WTC11 (cell line): Measurements from ENCODE around the gene FSTL1. TPM values are rescaled to one million over a fixed set of nuclear protein-coding genes. Genes with fewer than 3 reads are reported as not detected.
"Not testable (repeated sequence)": the region's sequence is repeated elsewhere in the genome, so short reads cannot be mapped to it uniquely, and the experiment has no call there.

ENCODE experiments used
- ATAC-seq: fragments of 200-7000 bp; cut with Tn5 transposase; 2 replicates; pipeline ENCODE4 v1.10.0; 2021; ENCODE audit warnings: mild to moderate bottlenecking, moderate library complexity
- CTCF ChIA-PET: fragments of 300-600 bp; sonication (Branson Sonifier 250); formaldehyde crosslinking; loops from one replicate; lab custom pipeline; 2021; ENCODE audit warnings: antibody characterized with exemption; lab: Charles Lee
- POLR2A ChIA-PET: fragments of 350-600 bp; sonication (Branson Sonifier 250); formaldehyde crosslinking; loops from one replicate; lab custom pipeline; 2021; ENCODE audit warnings: antibody characterized with exemption; lab: Charles Lee
- DNase-seq: peaks from one replicate; pipeline ENCODE4 v3.0.0; 2021; ENCODE audit warnings: low spot score
- H3K27ac Mint-ChIP-seq: 2 replicates; pipeline ENCODE4 v1.8.0; 2021; ENCODE audit warnings: mixed read lengths
- H3K27me3 Mint-ChIP-seq: 2 replicates; pipeline ENCODE4 v1.8.0; 2021; ENCODE audit warnings: low read depth, mild to moderate bottlenecking, moderate library complexity, mixed read lengths
- H3K36me3 Mint-ChIP-seq: 2 replicates; pipeline ENCODE4 v1.8.0; 2021; ENCODE audit warnings: mixed read lengths
- H3K4me1 Mint-ChIP-seq: 2 replicates; pipeline ENCODE4 v1.8.0; 2022; ENCODE audit warnings: mixed read lengths
- H3K4me3 Mint-ChIP-seq: 2 replicates; pipeline ENCODE4 v1.8.0; 2021; ENCODE audit warnings: mild to moderate bottlenecking, moderate library complexity, mixed read lengths
- H3K9me3 Mint-ChIP-seq: 2 replicates; pipeline ENCODE4 v1.8.0; 2021; ENCODE audit warnings: mixed read lengths
- GTF2I ChIP-seq: fragments of 250-450 bp; sonication (Bioruptor Pico); conservative IDR thresholded peaks from 2 replicates; pipeline ENCODE4 v1.4.0; 2021; ENCODE audit warnings: mild to moderate bottlenecking
- SMAD4 ChIP-seq: sonication (generic); formaldehyde crosslinking; IDR thresholded peaks from 2 replicates; pipeline ENCODE4 v1.8.0; 2022; ENCODE audit warnings: mild to moderate bottlenecking, missing genetic modification reagents
- SOX15 ChIP-seq: fragments of 250-450 bp; sonication (Bioruptor Pico); IDR thresholded peaks from 2 replicates; pipeline ENCODE4 v1.9.0; 2021; ENCODE audit warnings: mild to moderate bottlenecking
- TCF7 ChIP-seq: sonication (generic); formaldehyde crosslinking; IDR thresholded peaks from 2 replicates; pipeline ENCODE4 v1.8.0; 2022; ENCODE audit warnings: mild to moderate bottlenecking, low read depth, missing genetic modification reagents, moderate library complexity
- TEAD1 ChIP-seq: sonication (generic); formaldehyde crosslinking; IDR thresholded peaks from 2 replicates; pipeline ENCODE4 v1.8.0; 2022; ENCODE audit warnings: mild to moderate bottlenecking, missing genetic modification reagents
- ZNF121 ChIP-seq: sonication (generic); formaldehyde crosslinking; IDR thresholded peaks from 2 replicates; pipeline ENCODE4 v1.8.0; 2023; ENCODE audit warnings: missing genetic modification reagents
- ZNF263 ChIP-seq: sonication (generic); formaldehyde crosslinking; IDR thresholded peaks from 2 replicates; pipeline ENCODE4 v1.8.1; 2022; ENCODE audit warnings: low read depth, mild to moderate bottlenecking, moderate library complexity, missing genetic modification reagents
- ZNF396 ChIP-seq: fragments of 250-450 bp; sonication (Bioruptor Pico); IDR thresholded peaks from 2 replicates; pipeline ENCODE4 v1.8.0; 2021; ENCODE audit warnings: mild to moderate bottlenecking, moderate library complexity, borderline replicate concordance
- total RNA-seq: library from RNA; stranded (reverse); gene quantifications from 3 replicates; pipeline ENCODE4 v1.2.3, GENCODE V29; 2021
- TF ChIP-seq, protein P1 (sequence below): fragments of 250-450 bp; sonication (Bioruptor Pico); IDR thresholded peaks from 2 replicates; pipeline ENCODE4 v1.9.0; 2021; ENCODE audit warnings: mild to moderate bottlenecking, borderline replicate concordance
- TF ChIP-seq, protein P2 (sequence below): sonication (generic); formaldehyde crosslinking; IDR thresholded peaks from 2 replicates; pipeline ENCODE4 v1.8.0; 2022; ENCODE audit warnings: mild to moderate bottlenecking, missing genetic modification reagents
- TF ChIP-seq, protein P3 (sequence below): sonication (generic); formaldehyde crosslinking; IDR thresholded peaks from 2 replicates; pipeline ENCODE4 v1.8.1; 2023; ENCODE audit warnings: mild to moderate bottlenecking, missing genetic modification reagents, moderate library complexity
- TF ChIP-seq, protein P4 (sequence below): sonication (generic); formaldehyde crosslinking; conservative IDR thresholded peaks from 2 replicates; pipeline ENCODE4 v1.8.1; 2022; ENCODE audit warnings: mild to moderate bottlenecking, missing genetic modification reagents

The FSTL1 gene
- total RNA-seq, 1 experiment from 2014 or later: 271 TPM

DNA sequence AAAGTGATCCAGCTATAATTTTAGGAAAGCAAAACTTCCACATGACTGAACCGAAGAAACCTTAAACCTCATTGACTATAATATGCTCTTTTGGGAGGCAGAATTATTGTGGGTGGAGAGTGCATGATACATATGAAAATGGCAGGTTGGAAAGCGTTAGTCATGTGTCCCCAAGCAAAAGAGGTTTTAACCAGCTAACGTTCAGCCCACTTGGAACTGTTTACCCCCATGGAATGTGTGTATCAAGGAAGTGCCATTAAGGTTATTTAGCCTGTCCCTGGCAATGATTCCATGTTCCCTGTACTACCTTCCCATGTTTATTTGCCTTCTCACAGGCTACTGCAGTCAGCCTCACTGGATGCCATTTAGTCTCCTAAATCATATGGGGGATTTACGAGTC lies 57.5 kb downstream of the FSTL1 start (continued):
- TF ChIP-seq, protein P1, sequence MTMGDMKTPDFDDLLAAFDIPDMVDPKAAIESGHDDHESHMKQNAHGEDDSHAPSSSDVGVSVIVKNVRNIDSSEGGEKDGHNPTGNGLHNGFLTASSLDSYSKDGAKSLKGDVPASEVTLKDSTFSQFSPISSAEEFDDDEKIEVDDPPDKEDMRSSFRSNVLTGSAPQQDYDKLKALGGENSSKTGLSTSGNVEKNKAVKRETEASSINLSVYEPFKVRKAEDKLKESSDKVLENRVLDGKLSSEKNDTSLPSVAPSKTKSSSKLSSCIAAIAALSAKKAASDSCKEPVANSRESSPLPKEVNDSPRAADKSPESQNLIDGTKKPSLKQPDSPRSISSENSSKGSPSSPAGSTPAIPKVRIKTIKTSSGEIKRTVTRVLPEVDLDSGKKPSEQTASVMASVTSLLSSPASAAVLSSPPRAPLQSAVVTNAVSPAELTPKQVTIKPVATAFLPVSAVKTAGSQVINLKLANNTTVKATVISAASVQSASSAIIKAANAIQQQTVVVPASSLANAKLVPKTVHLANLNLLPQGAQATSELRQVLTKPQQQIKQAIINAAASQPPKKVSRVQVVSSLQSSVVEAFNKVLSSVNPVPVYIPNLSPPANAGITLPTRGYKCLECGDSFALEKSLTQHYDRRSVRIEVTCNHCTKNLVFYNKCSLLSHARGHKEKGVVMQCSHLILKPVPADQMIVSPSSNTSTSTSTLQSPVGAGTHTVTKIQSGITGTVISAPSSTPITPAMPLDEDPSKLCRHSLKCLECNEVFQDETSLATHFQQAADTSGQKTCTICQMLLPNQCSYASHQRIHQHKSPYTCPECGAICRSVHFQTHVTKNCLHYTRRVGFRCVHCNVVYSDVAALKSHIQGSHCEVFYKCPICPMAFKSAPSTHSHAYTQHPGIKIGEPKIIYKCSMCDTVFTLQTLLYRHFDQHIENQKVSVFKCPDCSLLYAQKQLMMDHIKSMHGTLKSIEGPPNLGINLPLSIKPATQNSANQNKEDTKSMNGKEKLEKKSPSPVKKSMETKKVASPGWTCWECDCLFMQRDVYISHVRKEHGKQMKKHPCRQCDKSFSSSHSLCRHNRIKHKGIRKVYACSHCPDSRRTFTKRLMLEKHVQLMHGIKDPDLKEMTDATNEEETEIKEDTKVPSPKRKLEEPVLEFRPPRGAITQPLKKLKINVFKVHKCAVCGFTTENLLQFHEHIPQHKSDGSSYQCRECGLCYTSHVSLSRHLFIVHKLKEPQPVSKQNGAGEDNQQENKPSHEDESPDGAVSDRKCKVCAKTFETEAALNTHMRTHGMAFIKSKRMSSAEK (CRISPR knock-in tag): no peak
- TF ChIP-seq TEAD1 (CRISPR knock-in tag) (no peak), GTF2I (CRISPR knock-in tag) (no peak), SOX15 (CRISPR knock-in tag) (no peak), ZNF263 (CRISPR knock-in tag) (no peak)
- TF ChIP-seq, protein P2, sequence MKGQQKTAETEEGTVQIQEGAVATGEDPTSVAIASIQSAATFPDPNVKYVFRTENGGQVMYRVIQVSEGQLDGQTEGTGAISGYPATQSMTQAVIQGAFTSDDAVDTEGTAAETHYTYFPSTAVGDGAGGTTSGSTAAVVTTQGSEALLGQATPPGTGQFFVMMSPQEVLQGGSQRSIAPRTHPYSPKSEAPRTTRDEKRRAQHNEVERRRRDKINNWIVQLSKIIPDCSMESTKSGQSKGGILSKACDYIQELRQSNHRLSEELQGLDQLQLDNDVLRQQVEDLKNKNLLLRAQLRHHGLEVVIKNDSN: no peak
- TF ChIP-seq, protein P3, sequence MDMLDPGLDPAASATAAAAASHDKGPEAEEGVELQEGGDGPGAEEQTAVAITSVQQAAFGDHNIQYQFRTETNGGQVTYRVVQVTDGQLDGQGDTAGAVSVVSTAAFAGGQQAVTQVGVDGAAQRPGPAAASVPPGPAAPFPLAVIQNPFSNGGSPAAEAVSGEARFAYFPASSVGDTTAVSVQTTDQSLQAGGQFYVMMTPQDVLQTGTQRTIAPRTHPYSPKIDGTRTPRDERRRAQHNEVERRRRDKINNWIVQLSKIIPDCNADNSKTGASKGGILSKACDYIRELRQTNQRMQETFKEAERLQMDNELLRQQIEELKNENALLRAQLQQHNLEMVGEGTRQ (CRISPR knock-in tag): no peak
- TF ChIP-seq, protein P4, sequence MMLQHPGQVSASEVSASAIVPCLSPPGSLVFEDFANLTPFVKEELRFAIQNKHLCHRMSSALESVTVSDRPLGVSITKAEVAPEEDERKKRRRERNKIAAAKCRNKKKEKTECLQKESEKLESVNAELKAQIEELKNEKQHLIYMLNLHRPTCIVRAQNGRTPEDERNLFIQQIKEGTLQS (CRISPR knock-in tag): no peak

DNA sequence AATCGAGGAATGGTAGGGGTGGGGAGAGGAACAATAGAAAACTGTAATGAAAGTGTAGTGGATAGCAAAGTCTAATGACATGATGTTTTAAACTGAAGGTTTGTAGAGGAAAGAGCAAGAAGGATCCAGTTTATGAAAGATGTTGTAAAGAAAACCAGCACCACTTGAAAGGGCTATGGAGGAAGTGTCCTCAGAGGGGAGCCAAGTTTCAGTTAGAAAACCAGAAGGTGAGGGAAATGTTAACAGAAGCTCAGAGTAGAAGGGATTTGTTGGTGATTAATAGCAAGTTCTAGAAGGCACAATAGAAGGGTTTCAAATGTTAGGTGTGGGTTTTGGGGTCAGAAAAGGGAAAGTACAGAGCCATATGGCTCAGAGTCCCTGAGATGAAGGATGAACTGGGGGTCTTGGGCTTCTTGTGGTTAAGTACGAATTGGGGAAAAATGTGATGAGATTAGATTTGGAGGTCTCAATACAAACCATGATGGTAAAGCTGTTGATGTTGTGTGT lies 67.8 kb downstream of the FSTL1 start:
- ATAC-seq (no peak), DNase-seq (no peak)
- Mint-ChIP-seq H3K27ac (no peak overlapping the region), H3K9me3 (peaks cover 23% of the 10 kb centered on the region), H3K4me1 (peaks cover 3% of the 10 kb centered on the region; the same call in 1 of the 2 replicates), H3K36me3 (peaks cover 21% of the 10 kb centered on the region), H3K27me3 (peaks cover 7% of the 10 kb centered on the region; the same call in 1 of the 2 replicates), H3K4me3 (no peak overlapping the region)
- POLR2A ChIA-PET: no interaction called here
- TF ChIP-seq ZNF396 (CRISPR knock-in tag): no peak
- TF ChIP-seq, all 79 proteins: peak for 0
- CTCF ChIA-PET: interaction anchor here (0.5 kb wide), 1 partner anchor 475 kb away, joined by 3 read pairs; no protein-coding TSS in a partner anchor

DNA sequence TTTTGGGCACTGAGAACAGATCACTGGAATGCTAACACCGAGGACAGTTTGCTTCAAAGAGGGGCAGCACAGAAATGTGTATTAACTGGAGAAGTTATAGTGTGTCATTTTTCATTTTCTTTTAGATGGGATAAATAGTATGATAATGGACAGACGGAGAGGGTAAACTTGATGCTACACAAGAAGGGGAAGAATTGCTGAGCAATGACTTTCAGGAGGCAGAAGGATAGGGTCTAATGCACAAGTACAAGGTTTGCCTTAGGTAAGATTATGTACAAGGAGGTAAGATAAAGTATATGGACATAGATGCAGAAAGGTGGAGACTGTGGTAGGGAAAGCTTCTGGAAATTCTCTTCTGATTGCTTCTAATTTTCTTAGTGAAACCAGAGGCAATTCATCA lies 69.3 kb downstream of the FSTL1 start:
- ChIA-PET CTCF (no interaction called here), POLR2A (no interaction called here)
- Mint-ChIP-seq H3K4me3 (no peak overlapping the region), H3K4me1 (peaks cover 3% of the 10 kb centered on the region; the same call in 1 of the 2 replicates), H3K9me3 (peaks cover 23% of the 10 kb centered on the region), H3K27me3 (peaks cover 7% of the 10 kb centered on the region; the same call in 1 of the 2 replicates)
- DNase-seq (no peak), ATAC-seq (no peak)
- no peak for TF ChIP-seq SOX15 (CRISPR knock-in tag)
- no peak for TF ChIP-seq ZNF396 (CRISPR knock-in tag)
- TF ChIP-seq, all 79 proteins: peak for 0
- peaks cover 21% of the 10 kb centered on the region for H3K36me3 Mint-ChIP-seq
- H3K27ac Mint-ChIP-seq: no peak overlapping the region

DNA sequence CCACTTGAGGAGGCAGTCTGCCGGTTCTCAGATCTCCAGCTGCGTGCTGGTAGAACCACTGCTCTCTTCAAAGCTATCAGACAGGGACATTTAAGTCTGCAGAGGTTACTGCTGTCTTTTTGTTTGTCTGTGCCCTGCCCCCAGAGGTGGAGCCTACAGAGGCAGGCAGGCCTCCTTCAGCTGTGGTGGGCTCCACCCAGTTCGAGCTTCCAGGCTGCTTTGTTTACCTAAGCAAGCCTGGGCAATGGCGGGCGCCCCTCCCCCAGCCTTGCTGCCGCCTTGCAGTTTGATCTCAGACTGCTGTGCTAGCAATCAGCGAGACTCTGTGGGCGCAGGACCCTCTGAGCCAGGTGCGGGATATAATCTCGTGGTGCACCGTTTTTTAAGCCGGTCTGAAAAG lies 72.8 kb downstream of the FSTL1 start:
- H3K4me1 Mint-ChIP-seq, H3K27me3 Mint-ChIP-seq, H3K4me3 Mint-ChIP-seq, DNase-seq, H3K27ac Mint-ChIP-seq, POLR2A ChIA-PET, ATAC-seq: not testable (repeated sequence)
- CTCF ChIA-PET: interaction anchor here (1.4 kb wide), 1 partner anchor 39 kb away, joined by 4 read pairs; no protein-coding TSS in a partner anchor
- Mint-ChIP-seq H3K9me3 (peaks cover 16% of the 10 kb centered on the region), H3K36me3 (peaks cover 16% of the 10 kb centered on the region)

DNA sequence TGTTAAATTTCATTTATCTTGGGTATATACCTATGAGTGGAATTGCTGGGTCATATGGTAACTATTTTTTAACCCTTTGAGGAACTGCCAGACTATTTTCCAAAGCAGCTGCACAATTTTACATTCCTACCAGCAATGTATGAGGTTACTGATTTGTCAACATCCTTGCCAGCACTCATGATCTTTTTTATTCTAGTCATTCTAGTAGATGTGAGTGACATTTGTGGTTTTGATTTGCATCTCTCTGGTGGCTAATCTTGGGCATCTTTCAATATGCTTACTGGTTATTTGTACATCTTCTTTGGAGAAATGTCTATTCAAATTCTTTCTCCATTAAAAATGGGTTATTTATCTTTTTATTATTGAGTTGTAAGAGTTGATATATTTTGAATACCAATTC lies 80.3 kb downstream of the FSTL1 start:
- H3K27me3 Mint-ChIP-seq: no peaks in the 10 kb centered on the region
- DNase-seq: no peak
- H3K27ac Mint-ChIP-seq: no peak overlapping the region
- TF ChIP-seq, protein P1 (CRISPR knock-in tag): no peak
- TF ChIP-seq TCF7 (CRISPR knock-in tag): no peak
- TF ChIP-seq SMAD4 (CRISPR knock-in tag): no peak
- TF ChIP-seq ZNF121: no peak
- no peaks in the 10 kb centered on the region for H3K4me1 Mint-ChIP-seq
- ATAC-seq: no peak
- ChIA-PET CTCF (no interaction called here), POLR2A (no interaction called here)
- H3K36me3 Mint-ChIP-seq: no peaks in the 10 kb centered on the region; the same call in 1 of the 2 replicates
- H3K4me3 Mint-ChIP-seq: no peak overlapping the region
- H3K9me3 Mint-ChIP-seq: peaks cover 10% of the 10 kb centered on the region; the same call in 1 of the 2 replicates
